Superior temporal gyrus (tissue), 1 donor: ENCODE measurements around the gene FBXO48.

Experiments used
- DNase-seq: peaks from one replicate; pipeline ENCODE4 v3.0.0-alpha.2; 2016; ENCODE audit errors: extremely low spot score

Gene FBXO48

DNA sequence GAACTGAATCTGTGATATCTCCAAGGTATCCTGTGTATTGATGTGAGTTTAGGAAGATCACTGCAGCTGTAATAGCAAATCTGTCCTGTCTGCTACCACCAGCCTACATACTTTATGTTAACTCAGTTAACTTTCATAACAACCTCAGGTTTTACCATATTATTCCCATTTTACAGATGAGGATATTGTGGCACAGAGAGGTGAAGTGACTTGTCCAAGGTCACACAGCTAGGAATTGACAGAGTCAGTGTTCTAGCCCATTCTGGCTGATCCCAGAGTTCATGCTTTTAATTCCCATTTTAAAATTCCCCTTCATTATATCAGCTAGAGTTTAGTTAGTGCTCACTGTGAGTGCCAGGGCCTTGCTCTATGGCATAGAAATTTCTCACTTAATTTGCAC, 52.6 kb downstream of the FBXO48 start:
- DNase-seq, result no peak

DNA sequence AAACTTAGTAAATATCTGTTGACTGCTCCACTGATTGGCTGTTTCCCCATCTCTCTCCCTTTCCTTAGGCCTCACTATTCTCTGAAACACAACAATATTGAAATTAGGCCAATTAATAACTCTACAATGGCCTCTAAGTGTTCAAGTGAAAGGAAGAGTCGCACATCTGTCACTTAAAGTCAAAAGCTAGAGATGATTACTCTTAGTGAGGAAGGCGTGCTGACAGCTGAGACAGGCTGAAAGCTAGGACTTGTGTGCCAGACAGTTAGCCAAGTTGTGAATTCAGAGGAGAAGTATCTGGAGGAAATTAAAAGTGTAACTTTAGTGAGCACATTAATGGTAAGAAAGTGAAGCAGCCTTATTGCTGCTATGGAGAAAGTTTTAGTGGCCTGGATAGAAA, 53.6 kb downstream of the FBXO48 start:
- no peak for DNase-seq

DNA sequence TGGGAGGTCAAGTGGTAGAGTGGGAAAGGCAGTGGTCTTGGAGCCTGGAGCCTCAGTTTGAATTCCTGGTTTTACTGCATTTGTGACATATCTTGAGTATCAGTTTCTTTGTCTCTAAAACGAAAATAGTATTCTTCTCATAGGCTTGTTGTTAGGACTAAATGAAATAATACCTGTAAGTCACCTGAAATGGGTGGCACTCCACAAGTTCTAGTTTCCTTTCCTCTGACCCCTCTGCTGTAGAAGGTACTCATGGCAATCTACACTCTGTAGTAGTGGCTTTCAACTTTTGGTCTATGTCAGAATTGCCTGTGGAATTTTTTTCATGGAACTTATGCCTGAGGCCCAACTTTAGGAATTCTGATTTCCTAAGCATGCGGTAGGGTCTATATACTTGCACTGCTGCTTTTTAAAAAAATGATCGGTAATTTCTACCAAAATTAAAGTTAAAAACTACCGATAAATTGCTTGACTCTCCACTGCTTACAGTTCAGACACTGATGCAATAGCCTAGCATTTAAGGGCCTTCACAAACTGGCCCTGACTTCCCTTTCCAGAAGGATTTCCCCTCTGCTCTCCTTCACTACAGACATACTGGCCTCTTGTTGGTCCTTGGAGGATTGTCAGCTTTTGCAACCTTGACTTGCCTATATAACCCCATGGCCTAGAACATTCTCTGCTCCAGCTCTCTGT, 54.8 kb downstream of the FBXO48 start:
- no peak for DNase-seq

DNA sequence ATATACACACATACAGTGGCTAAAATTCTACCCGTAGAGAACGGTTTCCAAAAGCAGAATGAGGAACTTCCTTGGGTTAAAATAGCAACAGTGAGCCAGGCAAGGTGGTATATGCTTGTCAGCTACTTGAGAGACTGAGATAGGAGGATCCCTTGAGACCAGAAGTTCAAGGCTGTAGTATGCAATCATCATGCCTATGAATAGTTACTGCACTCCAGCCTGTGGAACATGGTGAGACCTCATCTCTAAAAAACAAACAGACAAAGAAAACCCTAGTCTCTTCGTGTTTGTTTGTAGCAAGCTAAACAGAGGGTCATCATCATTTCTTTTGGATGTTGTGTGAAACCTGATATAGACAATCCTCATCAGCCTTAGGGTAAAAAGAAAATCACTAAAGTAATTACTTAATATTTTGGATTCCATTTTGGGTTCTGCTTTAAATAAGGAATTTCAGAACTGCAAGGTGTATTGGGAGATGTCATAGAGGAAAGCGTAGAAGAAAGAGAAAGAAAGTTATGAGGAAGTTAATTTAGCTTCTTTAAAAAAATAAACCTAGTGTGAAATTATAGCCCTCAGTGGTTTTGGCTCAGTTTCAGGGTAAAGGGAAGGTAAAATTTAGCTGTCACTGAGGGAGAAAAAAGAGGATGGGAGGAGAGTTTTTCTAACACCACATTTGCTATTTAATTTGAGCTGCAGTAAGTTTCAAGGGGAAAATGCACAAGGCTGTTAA, 55.5 kb downstream of the FBXO48 start:
- no peak for DNase-seq
